SHP77 treated with DMSO at 0.1 percent for 48 hours (cell line): ENCODE results near the gene SCNN1A.

Experiments
- DNase-seq: peaks from one replicate; lab custom pipeline; 2025; lab: John Stamatoyannopoulos, UW

The SCNN1A gene

GRCh38 chr12:6368906-6369525, 6.3 kb downstream of the SCNN1A start:
- no peak for DNase-seq

DNA sequence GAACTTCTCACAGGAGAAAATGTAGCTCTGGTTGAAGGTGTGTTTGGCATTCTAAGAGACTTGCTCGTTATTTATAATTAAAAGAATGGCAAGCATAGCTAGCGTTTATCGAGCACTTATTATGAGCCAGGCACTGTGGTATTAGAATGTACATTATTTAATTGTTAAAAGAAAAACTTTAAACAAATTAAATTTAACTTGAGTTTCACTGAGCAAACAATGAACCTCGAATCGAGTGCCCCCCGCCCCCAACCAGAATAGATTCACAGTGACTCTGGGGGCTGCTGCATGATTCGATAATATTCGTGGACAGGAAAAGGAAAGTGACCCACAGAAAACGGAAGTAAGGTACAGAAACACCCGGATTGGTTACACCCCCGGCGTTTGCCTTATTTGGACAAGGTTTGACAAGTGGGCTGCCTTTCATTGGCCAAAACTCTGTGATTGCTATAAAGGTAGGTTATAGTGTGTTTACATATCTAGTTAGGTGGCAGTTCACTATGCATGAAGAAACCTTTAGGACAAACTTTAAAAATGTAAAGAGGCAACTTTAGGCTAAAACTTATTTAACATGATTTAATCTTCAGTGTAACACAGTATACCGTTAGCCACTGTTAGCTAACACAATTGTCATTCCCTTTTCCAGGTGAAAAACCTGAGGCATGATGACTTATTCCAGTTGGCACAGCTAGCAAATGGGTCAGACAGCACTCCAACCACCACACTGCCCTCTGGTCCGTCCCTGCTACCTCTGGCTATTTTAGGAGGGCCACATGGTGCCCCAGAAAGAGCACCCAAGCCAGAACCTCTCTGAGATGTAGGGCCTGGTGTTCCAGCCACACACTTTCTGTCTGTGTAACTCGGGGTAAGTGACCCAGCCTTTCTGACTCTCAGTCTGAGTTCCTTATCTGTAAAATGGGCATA, 7.1 kb downstream of the SCNN1A start:
- no peak for DNase-seq

GRCh38 chr12:6367065-6367968, 8.0 kb downstream of the SCNN1A start:
- DNase-seq: peak; percentile 10

- DNase-seq: no peak
Measured at GRCh38 chr12:6364044-6364374, 11.4 kb downstream of the SCNN1A start.

- DNase-seq: peak; percentile 25
Measured at GRCh38 chr12:6363330-6364043, 11.9 kb downstream of the SCNN1A start.

- no peak for DNase-seq
Measured at GRCh38 chr12:6363010-6363329, 12.4 kb downstream of the SCNN1A start.

- DNase-seq: no peak
Measured at GRCh38 chr12:6362403-6362802, 13.0 kb downstream of the SCNN1A start.

- DNase-seq: no peak
Measured at GRCh38 chr12:6361834-6362233, 13.5 kb downstream of the SCNN1A start.

- DNase-seq: no peak
Measured at GRCh38 chr12:6360578-6361490, 14.5 kb downstream of the SCNN1A start.

DNA sequence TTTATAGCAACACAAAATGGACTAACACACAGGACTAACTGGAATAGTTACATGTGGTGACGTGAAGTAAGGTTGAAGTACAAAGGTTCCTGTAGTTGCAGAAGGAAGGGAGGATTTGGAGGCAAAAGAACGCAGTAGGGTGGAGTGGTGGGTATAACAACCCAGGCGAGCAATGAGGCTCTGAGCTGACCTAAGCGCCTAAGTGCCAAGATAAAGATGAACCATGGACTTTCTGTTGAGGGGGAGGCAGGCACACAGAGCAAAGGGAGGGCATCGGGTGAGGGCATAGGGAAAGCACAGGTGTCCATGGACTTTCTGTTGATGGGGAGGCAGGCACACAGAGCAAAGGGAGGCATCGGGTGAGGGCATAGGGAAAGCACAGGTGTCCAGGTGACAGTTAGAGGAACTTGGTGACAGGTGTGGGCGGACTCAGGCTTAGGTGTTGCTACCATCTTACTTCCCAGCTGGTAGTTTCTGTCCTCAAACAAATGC, 15.2 kb downstream of the SCNN1A start:
- DNase-seq: no peak

- no peak for DNase-seq
Measured at GRCh38 chr12:6358881-6359280, 16.5 kb downstream of the SCNN1A start.

GRCh38 chr12:6356374-6356820, 19.0 kb downstream of the SCNN1A start:
- DNase-seq: no peak

DNA sequence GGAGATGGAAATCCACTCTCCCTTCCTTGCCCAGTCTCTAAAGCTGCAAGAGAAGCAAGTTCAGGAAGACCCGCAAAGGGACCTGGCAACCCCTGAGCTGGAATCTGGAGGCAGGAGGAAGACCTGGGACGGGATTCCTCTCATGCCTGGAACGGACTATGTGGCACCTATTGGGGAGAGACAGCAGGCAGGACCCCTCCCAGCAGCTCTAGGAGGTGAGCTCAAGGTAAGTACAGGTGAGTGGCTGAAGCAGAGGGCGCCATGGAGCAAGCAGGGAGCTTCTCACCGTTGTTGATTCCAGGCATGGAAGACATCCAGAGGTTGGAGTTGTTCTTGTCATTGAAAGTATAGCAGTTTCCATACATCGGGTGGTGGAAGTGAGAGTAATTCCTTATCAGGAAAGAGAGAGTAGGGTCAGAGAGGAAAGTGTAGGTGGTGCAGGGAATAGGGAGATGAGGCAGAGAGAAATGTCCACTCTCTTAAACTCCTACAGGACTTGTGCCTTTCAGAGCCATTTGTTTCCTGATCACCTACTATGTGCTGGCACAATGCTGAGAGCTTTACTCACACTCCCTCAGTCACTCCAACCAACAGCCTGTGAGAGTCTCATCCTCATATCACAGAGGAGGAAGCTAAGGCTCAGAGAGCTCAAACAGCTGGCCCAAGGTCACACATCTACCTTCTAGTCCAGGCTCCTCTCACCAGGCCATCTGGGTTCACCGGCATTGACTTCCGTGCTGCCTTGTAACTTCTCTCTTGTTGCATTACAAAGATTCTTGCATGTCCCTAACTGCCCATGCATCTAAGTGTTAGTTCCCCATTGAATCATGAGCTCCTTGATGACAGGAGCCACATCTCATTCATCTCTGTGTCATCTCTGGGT, 19.6 kb downstream of the SCNN1A start:
- DNase-seq: no peak

DNA sequence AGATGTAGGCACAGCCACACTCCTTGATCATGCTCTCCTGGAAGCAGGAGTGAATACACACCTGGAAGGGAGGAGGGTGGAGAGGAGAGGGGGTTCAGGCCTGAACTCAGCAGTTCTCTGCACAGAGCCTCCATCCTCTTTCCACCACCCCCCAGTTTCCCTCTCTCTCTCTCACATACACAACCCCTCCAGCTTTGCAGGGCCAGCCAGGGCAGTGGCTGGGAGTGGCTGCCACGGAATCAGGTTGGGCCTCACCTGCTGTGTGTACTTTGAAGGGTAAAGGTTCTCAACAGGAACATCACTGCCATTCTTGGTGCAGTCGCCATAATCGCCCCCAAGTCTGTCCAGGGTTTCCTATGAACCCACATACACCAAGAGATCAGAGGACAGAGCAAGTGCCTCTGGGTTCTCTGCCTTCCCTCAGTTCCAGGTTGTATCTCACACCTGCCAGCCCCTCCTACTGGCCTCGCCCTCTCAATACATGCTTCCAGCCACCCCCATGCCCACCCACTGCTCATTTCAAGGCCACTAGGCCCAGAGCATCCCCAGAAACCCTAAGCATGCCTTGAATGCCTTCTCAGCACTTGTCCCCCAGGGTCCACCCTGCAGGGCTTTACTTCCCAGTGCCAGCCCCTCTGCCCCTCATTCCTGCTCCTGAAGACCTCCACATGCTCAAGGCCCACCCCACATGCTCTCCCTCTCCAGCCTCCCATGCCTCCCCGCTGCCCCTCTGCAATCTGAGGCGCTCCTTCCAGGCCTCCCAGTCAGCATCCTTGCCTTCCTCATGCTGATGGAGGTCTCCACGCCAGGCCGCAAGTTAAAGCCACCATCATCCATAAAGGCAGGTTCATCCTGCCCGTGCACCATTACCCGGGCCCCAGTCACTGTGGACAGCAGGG, 20.6 kb downstream of the SCNN1A start:
- no peak for DNase-seq

GRCh38 chr12:6352193-6353173, 22.9 kb downstream of the SCNN1A start:
- DNase-seq: no peak

DNA sequence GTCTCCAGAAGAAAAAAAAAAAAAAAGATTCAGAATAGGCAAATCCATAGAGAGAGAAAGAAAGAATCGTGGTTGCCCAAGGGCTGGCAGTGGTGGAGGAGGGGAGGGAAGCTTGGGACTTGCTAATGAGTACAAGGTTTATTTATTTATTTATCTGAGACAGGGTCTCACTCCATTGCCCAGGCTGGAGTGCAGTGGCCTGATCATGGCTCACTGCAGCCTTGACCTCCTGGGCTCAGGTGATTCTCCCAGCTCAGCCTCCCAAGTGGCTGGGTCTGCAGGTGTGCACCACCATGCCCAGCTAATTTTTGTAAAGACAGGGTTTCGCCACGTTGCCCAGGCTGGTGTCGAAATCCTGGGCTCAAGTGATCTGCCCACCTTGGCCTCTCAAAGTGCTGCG, 23.7 kb downstream of the SCNN1A start:
- no peak for DNase-seq
